Measurements from ENCODE around the gene THAP4. TPM values are rescaled to one million over a fixed set of nuclear protein-coding genes. Genes with fewer than 3 reads are reported as not detected.

Gene THAP4
- total and polyA plus RNA-seq, 2 of the 13 experiments (the other 11 are each of a cell fraction or from before 2014, with no cell fraction given), result 59.7 to 75.7 TPM

DNA sequence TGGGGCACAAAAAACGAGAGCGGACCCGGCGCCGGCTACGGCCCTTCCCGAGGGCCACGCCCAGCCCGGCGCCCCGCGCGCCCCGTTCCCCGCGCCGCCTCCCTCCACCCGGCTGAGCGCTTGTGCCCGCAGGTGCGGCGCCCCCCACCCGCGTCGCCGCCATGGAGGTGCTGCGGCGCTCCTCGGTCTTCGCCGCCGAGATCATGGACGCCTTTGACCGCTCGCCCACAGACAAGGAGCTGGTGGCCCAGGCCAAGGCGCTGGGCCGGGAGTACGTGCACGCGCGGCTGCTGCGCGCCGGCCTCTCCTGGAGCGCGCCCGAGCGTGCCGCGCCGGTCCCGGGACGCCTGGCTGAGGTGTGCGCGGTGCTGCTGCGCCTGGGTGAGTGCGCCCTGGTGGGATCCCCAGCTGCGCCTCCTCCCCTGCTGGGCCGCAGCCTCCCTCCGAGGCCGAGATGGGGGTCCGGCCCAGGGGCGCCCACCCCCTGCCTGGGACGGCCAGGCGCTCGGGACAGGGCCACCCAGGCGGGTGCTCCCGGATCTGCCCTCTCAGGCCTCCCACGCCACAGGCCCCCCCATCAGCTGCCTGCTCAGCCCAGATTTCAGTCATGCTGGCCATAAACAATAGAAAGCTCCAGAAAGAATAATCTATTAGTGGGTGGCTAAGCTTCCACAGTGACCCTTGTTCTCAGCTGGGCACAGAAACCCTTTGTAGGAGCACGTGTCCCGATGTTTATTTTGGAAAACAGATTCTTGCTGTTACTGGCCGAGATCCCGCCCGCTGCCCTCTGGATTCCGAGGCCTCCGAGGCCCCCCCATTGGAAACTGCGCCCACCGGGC is 77.4 kb downstream of the THAP4 start (continued):
- TF ChIP-seq, protein P1, sequence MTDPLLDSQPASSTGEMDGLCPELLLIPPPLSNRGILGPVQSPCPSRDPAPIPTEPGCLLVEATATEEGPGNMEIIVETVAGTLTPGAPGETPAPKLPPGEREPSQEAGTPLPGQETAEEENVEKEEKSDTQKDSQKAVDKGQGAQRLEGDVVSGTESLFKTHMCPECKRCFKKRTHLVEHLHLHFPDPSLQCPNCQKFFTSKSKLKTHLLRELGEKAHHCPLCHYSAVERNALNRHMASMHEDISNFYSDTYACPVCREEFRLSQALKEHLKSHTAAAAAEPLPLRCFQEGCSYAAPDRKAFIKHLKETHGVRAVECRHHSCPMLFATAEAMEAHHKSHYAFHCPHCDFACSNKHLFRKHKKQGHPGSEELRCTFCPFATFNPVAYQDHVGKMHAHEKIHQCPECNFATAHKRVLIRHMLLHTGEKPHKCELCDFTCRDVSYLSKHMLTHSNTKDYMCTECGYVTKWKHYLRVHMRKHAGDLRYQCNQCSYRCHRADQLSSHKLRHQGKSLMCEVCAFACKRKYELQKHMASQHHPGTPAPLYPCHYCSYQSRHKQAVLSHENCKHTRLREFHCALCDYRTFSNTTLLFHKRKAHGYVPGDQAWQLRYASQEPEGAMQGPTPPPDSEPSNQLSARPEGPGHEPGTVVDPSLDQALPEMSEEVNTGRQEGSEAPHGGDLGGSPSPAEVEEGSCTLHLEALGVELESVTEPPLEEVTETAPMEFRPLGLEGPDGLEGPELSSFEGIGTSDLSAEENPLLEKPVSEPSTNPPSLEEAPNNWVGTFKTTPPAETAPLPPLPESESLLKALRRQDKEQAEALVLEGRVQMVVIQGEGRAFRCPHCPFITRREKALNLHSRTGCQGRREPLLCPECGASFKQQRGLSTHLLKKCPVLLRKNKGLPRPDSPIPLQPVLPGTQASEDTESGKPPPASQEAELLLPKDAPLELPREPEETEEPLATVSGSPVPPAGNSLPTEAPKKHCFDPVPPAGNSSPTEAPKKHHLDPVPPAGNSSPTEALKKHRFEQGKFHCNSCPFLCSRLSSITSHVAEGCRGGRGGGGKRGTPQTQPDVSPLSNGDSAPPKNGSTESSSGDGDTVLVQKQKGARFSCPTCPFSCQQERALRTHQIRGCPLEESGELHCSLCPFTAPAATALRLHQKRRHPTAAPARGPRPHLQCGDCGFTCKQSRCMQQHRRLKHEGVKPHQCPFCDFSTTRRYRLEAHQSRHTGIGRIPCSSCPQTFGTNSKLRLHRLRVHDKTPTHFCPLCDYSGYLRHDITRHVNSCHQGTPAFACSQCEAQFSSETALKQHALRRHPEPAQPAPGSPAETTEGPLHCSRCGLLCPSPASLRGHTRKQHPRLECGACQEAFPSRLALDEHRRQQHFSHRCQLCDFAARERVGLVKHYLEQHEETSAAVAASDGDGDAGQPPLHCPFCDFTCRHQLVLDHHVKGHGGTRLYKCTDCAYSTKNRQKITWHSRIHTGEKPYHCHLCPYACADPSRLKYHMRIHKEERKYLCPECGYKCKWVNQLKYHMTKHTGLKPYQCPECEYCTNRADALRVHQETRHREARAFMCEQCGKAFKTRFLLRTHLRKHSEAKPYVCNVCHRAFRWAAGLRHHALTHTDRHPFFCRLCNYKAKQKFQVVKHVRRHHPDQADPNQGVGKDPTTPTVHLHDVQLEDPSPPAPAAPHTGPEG (CRISPR knock-in tag; IDR thresholded peaks at IDR 0.05), result no peak; the same call in 1 of the 2 replicates
- TF ChIP-seq BRCA1 (CRISPR knock-in tag; IDR thresholded peaks at IDR 0.05), result no peak
- no peak for TF ChIP-seq RFX3 (CRISPR knock-in tag; IDR thresholded peaks at IDR 0.05)
- no peak for TF ChIP-seq ASH2L (IDR thresholded peaks at IDR 0.05; ENCODE audit: insufficient read length, low read depth, low read length)
- TF ChIP-seq ZNF75D (CRISPR knock-in tag; IDR thresholded peaks at IDR 0.05; ENCODE audit: borderline replicate concordance), result no peak
- TF ChIP-seq ZSCAN30 (CRISPR knock-in tag; IDR thresholded peaks at IDR 0.05), result no peak
- no peak for TF ChIP-seq REXO4 (CRISPR knock-in tag; IDR thresholded peaks at IDR 0.05; ENCODE audit: borderline replicate concordance)
- TF ChIP-seq, protein P2, sequence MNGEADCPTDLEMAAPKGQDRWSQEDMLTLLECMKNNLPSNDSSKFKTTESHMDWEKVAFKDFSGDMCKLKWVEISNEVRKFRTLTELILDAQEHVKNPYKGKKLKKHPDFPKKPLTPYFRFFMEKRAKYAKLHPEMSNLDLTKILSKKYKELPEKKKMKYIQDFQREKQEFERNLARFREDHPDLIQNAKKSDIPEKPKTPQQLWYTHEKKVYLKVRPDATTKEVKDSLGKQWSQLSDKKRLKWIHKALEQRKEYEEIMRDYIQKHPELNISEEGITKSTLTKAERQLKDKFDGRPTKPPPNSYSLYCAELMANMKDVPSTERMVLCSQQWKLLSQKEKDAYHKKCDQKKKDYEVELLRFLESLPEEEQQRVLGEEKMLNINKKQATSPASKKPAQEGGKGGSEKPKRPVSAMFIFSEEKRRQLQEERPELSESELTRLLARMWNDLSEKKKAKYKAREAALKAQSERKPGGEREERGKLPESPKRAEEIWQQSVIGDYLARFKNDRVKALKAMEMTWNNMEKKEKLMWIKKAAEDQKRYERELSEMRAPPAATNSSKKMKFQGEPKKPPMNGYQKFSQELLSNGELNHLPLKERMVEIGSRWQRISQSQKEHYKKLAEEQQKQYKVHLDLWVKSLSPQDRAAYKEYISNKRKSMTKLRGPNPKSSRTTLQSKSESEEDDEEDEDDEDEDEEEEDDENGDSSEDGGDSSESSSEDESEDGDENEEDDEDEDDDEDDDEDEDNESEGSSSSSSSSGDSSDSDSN (CRISPR knock-in tag; IDR thresholded peaks at IDR 0.05), result no peak; the same call in 1 of the 2 replicates
- TF ChIP-seq HOMEZ (CRISPR knock-in tag; IDR thresholded peaks at IDR 0.05; ENCODE audit: low read depth), result no peak
- TF ChIP-seq SOX5 (CRISPR knock-in tag; IDR thresholded peaks at IDR 0.05; ENCODE audit: borderline replicate concordance), result peak; percentile 78
- peak; percentile 78 for TF ChIP-seq REPIN1 (CRISPR knock-in tag; IDR thresholded peaks at IDR 0.05; ENCODE audit: borderline replicate concordance, low read depth)
- peak; percentile 28 for TF ChIP-seq HNRNPLL (IDR thresholded peaks at IDR 0.05; ENCODE audit: low read depth, low read length, poor library complexity, severe bottlenecking)
- TF ChIP-seq ZNF510 (CRISPR knock-in tag; IDR thresholded peaks at IDR 0.05; ENCODE audit: low read depth), result no peak
- peak; percentile 8; the same call in 1 of the 2 replicates for TF ChIP-seq ZNF280B (CRISPR knock-in tag; IDR thresholded peaks at IDR 0.05; ENCODE audit: borderline replicate concordance)
- no peak for TF ChIP-seq PCBP1 (IDR thresholded peaks at IDR 0.05; ENCODE audit: borderline replicate concordance, low read depth, low read length)
- TF ChIP-seq CENPT (CRISPR knock-in tag; IDR thresholded peaks at IDR 0.05; ENCODE audit: low read depth), result peak; percentile 27; the same call in 1 of the 2 replicates
- no peak for TF ChIP-seq RBAK (CRISPR knock-in tag; IDR thresholded peaks at IDR 0.05)
